Activated naive CD4-positive, alpha-beta T cell treated with anti-CD3 and anti-CD28 coated beads, Interleukin-2, amount 50 U/mL, for 16 hours (primary cell): Measurements from ENCODE around the gene ZNF850.
"Not testable (repeated sequence)": the region's sequence is repeated elsewhere in the genome, so short reads cannot be mapped to it uniquely, and the experiment has no call there.

Source experiments
- DNase-seq: peaks from one replicate; pipeline ENCODE4 v3.0.0-alpha.2; 2020

Gene ZNF850

DNA sequence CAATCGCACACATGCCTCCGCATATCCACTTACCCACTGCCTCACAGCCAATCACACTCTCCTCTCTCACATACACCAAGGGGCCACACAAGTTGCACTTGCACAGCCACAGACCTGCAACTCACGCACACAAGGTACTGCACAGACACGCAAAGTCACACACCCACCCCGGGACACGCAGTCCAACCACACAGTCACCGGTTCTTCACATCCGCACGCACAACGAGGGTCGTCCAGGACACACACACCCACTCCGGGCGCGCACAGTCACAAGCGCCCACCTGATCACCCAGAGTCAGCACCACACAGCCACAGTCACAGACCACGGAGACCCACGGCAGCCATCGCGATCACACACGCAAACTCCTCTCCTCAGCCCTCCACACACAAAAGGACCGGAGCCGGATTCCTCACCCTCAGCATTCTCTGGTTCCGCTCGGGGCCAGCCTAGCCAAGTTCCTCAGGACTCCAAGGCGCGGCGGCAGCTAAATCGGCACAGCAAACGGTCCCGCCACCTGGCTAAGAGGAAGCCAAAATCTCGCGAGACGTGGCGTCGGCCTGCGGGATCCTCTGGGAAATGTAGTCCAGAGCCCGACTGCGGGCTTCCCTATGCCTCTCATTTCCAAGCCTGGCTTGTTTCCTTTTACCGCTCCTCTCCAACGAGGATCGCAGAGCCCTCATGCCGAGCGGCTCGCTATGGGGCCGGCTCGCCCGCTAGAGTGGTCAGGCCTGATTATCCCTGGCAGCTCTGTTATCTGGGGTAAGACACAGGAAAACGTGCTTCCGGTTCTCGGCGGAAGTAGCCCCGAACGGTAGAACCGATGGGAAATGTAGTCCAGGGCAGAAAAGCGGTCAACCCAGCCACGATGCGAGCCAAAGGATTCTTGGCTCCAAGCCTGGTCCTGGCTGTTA is at the start of gene ZNF850:
Gene ZNF850 (minus strand): TSS at position 497 of the 912 bp plus-strand sequence. CDS start 10,201 bp downstream, outside the sequence.
- DNase-seq: peak; percentile 92

DNA sequence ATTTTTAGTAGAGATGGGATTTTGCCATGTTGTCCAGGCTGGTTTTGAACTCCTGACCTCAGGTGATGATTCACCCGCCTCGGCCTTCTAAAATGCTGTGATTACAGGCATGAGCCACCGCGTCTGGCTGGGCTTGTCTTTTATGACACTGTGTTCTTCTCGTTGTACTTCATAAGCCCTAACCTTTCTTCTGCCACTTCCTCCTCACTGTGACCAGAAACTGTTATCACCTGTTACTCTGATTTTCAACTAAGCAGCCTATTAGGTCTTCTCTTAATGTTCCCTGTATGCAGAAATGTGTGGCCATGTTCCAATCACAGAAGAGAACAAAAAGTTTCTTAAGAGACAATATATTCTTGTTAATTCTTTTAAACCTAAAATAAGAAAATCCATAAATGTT is 49.2 kb upstream of the ZNF850 start:
- DNase-seq: no peak

DNA sequence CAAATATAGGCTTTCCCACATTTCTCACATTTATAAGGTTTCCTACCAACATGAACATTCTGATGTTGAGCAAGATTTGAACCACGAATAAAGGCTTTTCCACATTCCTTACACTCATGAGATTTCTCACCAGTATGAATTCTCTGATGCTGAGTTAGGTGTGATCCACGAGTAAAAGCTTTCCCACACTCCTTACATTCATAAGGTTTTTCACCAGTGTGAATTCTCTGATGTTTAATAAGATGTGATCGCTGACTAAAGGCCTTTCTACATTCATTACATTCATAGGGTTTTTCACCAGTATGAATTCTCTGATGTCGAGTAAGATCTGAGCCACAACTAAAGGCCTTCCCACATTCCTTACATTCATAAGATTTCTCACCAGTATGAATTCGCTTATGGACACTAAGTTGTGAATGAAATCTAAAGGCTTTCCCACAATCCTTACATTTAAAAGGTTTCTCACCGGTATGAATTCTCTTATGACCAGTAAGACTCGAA is 46.6 kb upstream of the ZNF850 start:
- no peak for DNase-seq

DNA sequence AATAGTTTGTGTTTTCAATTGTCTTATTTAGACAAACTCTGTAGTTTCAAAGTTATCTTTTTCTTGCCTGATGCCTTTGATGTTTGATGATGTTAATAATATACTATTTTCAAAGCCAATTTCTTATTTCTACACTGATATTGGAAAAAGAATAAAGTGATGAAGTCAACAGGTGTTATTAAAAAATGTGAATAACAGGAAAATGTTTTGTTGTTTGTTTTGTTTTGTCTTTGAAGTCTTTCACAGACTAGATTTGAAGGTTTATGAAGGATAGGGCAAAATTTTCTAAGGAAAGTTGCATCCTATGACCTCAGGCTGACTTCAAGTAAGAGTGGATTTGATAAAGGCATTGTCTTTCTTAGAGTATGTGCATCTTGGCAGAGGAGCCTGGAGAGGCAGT is 34.4 kb upstream of the ZNF850 start:
- no peak for DNase-seq

DNA sequence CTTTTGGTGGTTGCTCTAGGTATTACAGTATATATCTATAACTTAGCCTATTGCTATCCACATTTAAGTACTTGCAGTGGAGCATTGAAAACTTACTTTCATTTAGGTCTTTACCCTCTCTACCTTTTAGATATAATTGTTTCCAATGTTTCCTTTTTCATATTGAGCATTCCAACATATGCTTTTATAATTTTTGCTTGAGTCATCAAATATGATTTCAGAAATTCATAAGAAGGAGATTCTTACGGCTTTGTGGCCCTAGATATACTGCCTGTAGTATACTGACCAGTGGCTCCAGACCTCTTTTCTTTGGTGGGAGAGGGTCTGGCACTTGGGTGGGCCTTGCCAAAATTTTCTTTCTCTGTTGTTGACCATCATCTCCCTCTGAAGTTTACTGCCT is 32.8 kb upstream of the ZNF850 start:
- DNase-seq: no peak

DNA sequence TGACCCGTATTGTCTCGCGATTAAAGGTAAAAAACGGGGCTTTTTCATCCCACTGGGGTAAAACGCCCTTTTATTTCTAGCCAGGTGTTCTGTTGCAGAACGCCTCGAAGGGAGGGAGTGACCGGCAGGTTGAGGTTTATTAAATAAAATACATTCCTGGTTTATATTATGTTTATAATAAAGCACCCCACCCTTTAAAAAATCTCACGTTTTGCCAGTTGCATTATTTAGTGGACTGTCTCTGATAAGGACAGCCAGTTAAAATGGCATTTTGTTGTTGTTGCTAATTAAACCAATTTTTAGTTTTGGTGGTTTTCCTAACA is 25.1 kb upstream of the ZNF850 start:
- DNase-seq: no peak

DNA sequence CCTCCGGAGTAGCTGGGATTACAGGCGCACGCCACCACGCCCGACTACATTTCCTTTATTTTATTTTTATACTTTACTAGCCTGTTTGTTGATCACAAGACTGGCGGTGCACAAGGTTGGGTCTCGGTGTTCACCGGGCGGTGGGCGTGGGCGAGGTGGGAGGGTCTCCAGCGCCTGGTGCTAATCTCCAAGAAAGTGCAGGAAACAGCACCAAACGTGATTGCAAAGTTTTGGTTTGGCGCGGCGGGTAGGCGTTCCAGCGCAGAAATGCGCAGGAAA is 24.0 kb upstream of the ZNF850 start:
- DNase-seq: no peak

DNA sequence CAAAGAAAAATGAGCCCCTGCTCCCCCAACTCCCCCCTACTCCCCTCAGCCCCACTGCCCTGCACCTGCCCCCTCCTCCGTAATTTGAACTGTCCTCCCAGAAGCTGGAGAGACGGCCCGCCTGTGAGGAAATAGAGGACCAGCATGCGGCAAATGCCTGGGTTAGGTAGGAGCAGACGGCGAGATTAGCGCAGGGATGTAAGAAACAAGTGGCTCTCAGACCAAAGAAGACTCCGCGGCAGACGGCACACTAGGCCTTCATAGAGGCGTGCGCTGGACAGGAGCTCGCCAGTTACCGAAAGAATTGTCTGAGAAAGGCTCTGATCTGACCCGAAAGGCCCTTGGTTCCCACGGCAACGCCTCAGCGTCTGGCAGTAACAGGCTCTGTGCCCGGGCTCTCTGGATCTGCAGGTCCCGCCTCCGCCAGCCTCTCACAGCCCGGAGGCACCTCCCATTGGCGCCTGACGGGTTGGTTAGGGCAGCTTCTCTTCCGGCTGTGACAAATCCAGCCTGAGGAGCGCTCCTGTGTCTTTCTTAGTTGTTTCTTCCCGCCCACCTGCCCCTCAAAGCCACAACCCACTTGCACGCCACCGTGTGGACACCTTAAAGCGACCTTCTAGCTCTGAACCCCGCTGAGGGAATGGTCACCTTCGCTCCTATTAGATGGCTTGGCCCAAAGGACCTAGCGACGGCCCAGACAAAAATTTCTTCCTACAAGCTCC is 19.0 kb upstream of the ZNF850 start:
- DNase-seq: not testable (repeated sequence)

DNA sequence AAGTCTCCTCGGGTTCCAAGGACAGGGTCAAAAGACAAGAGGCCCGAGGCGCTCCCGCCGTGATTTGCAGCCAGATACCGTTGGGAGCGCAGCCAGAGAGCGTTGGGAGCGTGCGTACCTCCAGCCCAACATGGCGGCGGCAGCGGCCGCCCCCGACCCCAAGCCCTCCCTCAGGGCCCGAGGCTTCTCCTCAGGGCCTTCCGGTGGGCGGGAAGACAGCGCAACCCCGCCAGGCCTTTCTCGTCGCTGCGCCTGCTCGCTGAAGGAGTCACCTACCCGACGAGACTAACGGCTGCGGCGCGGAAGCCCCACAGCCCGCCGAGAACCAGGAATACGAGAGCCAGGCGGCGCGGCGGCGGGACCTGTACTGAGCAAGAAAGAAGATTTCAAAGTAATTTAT is 3.2 kb upstream of the ZNF850 start:
- no peak for DNase-seq

DNA sequence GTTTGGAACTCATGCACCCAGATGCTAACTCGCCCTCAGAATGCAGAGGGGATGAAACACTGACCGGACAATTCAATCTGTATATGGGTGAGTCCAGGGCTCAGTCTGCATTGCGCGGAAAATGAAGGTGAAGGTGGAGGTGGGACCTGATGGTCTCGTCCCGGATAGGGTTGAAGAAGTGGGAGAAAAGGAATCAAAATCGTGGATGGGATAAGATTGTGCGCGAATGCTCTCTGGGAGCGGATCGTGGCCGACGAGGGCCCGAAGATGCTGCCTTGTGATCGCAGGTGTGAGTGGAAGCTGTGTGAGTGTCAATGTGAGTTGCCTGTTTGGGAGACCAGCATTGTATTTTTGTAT is 594 bp upstream of the ZNF850 start:
- DNase-seq: no peak

DNA sequence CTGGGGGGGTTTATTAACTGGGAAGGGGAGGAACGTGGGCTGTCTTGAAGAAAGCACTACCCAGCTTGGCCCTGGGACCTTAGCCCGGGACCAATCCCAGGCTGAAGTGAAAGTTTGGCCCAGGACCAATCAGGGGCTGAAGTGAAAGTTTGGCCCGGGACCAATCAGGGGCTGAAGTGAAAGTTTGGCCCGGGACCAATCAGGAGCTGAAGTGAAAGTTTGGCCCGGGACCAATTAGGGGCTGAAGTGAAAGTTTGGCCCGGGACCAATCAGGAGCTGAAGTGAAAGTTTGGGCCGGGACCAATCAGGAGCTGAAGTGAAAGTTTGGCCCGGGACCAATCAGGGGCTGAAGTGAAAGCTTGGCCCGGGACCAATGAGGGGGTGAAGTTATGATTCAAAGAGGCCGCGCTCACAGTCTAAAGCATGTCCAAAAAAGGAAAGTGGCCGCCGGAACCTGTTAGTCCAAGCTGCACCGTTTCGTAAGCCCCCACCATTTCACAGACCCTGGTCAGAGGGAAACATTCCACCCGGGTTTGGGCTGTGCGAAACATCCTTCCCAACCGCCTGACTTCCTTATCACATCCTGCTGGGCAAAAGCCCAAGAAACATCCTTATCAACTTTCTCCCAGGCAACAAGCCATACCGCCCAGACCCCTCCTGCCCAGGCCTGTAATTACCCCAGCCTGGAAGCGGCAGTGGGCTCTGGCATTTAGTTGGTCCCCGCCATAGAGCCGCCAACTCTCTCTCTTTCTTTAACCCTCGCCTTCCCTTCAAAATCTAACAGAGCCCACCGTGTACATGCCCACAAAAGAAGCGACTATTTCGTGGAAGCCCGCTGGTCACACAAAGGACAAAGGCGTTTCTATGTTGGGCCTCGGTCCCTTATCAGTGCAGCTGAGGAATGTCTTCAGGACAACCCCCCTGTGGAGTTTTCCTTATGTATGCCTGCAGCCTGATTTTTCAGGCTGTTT is 1.1 kb downstream of the ZNF850 start:
- peak; percentile 18 for DNase-seq

DNA sequence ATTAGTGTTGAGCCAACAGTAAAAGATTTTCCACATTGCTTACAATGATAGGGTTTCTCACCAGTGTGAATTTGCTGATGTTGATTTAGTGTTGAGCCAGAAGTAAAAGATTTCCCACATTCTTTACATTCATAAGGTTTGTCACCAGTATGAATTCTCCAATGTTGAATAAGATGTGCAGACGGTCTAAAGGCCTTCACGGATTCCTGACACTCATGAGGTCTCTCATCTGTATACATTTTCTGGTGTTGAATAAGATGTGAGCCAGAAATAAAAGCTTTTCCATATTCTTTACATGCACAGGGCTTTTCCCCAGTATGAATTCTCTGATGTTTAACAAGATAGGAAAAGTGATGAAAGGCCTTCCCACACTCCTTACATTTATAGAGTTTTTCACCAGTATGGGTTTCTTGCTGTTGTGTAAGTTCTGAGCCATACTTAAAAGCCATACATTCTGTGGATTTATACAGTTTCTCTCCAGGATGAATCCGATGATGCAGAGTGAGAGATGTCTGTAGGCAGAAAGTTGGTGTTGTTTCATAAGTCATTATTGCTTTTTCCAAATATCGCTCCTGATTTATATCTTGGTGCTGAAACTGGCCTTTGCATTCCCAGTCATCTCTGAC is 22.4 kb downstream of the ZNF850 start:
- no peak for DNase-seq

DNA sequence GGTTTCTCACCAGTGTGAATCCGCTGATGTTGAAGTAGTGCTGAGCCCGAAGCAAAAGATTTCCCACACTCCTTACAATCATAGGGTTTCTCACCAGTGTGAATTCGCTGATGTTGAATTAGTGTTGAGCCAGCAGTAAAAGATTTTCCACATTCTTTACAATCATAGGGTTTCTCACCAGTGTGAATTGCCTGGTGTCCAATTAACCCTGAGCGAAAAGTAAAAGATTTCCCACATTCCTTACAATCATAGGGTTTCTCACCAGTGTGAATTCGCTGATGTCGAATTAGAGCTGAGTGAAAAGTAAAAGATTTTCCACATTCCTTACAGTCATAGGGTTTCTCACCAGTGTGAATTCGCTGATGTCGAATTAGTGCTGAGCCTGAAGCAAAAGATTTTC is 23.0 kb downstream of the ZNF850 start:
- DNase-seq: not testable (repeated sequence)

DNA sequence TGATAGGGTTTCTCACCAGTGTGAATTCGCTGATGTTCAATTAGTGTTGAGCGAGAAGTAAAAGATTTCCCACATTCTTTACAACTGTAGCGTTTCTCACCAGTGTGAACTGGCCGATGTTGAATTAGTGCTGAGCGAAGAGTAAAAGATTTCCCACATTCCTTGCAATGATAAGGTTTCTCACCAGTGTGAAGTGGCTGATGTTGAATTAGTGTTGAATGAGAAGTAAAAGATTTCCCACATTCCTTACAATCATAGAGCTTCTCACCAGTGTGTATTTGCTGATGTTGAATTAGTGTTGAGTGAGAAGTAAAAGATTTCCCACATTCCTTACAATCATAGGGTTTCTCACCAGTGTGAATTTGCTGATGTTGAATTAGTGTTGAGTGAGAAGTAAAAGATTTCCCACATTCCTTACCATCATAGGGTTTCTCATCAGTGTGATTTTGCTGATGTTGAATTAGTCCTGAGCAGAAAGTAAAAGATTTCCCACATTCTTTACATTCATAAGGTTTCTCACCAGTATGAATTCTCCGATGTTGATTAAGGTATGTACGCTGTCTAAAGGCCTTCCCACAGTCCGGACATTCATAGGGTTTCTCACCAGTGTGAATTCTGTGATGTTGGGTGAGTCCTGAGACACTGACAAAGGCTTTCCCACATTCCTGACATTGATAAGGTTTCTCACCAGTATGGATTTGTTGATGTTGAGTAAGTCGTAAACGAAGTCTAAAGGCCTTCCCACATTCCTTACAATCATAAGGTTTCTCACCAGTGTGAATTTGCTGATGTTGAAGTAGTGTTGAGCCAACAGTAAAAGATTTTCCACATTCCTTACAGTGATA is 24.0 kb downstream of the ZNF850 start:
- DNase-seq: no peak

DNA sequence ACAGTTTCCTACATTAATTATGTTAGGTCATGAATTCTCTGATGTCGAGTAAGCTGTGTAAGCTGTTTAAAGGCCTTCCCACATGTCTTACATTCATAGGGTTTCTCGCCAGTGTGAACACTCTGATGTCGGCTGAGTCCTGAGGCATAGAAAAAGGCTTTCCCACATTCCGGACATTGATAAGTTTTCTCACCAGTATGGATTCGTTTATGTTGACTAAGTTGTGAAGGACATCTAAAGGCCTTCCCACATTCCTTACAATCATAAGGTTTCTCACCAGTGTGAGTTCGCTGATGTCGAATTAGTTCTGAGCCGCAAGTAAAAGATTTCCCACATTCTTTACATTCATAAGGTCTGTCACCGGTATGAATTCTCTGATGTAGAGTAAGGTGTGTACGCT is 24.9 kb downstream of the ZNF850 start:
- no peak for DNase-seq

DNA sequence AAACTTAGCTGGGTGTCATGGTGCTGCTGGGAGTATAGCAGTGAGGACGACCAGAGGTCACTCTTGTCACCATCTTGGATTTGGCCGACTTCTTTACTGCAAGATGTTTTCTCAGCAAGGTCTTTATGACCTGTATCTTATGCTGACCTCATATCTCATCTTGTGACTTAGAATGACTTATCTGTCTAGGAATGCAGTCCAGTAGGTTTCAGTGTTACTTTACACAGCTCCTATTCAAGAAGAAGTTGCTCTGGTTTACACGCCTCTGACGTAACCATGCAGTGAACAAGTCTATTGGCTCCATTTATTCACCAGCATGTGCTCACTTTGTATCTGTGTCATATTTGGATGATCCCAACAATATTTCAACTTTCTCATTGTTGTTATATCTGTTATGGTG is 26.7 kb downstream of the ZNF850 start:
- no peak for DNase-seq

DNA sequence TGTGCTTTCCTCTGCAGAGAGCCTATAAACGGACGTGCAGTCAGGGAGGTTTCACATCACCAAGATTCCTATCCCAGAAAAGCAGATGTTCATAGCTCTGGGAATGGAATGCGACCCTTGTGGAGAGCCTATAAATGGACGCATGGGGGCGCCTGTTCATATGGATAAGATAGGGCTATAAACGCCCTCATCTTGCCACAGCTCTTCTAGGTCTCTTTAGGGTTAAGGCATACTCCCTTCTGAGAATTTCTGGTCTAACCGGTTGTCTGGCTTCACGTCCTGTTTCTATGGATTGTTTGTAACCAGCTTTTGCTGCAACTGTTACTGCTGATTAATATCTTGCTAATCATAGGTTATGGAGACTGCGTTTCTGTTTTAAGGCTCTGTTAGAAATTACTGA is 36.4 kb downstream of the ZNF850 start:
- DNase-seq: not testable (repeated sequence)

DNA sequence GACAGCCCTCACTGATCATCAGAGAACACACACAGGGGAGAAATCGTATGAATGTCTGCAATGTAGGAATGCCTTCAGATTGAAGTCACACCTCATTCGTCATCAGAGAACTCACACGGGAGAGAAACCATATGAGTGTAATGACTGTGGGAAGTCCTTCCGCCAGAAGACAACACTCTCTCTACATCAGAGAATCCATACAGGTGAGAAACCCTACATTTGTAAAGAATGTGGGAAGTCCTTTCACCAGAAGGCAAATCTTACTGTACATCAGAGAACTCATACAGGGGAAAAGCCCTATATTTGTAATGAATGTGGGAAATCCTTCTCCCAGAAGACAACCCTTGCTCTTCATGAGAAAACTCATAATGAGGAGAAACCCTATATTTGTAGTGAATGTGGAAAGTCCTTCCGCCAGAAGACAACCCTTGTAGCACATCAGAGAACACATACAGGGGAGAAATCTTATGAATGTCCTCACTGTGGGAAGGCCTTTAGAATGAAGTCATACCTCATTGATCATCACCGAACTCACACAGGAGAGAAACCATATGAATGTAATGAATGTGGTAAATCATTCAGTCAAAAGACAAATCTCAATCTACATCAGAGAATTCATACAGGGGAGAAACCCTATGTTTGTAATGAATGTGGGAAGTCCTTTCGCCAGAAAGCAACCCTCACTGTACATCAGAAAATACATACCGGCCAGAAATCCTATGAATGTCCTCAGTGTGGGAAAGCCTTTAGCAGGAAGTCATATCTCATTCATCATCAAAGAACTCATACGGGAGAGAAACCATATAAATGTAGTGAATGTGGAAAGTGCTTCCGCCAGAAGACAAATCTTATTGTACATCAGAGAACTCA is 52.7 kb downstream of the ZNF850 start:
- no peak for DNase-seq

DNA sequence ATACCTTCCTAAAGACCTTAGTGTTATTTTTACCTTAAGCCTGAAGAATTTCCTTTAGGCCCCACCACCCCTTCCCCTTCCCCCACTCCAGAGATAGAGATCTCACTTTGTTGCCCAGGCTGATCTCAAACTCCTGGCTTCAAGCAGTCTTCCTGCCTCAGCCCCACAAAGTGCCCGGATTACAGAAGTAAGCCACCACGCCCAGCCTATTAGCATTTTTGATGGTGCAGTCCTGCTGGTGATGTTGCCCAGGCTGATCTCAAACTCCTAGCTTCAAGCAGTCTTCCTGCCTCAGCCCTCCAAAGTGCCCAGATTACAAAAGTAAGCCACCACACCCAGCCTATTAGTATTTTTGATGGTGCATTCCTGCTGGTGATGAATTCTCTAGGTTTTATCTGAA is 63.2 kb downstream of the ZNF850 start:
- no peak for DNase-seq

DNA sequence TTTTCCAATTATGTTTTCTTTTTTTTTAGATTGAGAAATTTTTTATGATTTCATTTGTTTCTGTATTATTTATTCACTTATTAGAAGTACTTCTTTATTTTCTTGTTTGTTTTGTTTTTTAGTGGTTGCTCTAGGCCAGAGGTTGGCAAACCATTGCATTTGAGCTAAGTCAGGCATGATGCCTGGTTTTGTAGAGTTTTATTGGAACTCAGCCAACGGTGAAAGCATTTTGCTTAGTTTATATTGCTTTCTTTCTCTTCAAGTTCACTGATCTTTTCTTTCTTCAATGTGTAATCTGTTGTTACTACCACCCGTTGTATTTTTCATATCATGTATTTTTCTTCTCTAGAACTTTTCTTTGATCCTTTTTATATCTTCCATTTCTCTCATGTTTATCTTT is 65.5 kb downstream of the ZNF850 start:
- DNase-seq: no peak

DNA sequence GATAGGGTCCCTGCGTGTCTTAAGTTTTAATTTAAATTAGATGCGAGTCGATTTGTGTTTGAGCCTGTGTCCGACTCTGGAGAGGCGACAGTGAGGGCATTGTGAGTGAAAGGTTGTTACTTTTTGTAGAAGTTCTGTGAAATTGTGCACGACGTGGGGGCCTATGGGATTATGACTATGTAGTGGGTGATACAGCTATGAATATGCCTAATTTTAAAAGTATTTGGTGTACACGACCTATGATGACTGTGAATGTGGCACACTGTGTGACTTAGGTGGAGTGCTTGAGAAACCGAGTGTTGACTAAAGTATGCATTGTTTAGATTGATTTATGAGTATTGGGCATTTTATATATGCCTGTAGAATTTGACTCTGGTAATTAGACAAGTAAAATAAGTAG is 84.5 kb downstream of the ZNF850 start:
- no peak for DNase-seq
